GM10248 (cell line): ENCODE measurements around the gene TFCP2L1.

Experiments used
- CTCF ChIA-PET: fragments of 300-600 bp; sonication (Branson Sonifier 250); formaldehyde crosslinking; extraction: SDS; loops from one replicate; lab custom pipeline; 2021; ENCODE audit warnings: antibody characterized with exemption; lab: Yijun Ruan, JAX
- POLR2A ChIA-PET: fragments of 350-650 bp; sonication (Branson Sonifier 250); formaldehyde crosslinking; extraction: SDS; loops from one replicate; lab custom pipeline; 2020; ENCODE audit warnings: antibody characterized with exemption; lab: Yijun Ruan, JAX
- DNase-seq: peaks from one replicate; pipeline ENCODE4 v3.0.0; 2012; ENCODE audit errors: extremely low spot score
- TF ChIP-seq, protein P1 (sequence below): IDR thresholded peaks from 2 replicates; pipeline ENCODE4 v1.5.1; 2012; ENCODE audit warnings: mild to moderate bottlenecking, low read depth; ENCODE audit errors: extremely low read depth, missing control alignments, control extremely low read depth

Gene TFCP2L1

DNA sequence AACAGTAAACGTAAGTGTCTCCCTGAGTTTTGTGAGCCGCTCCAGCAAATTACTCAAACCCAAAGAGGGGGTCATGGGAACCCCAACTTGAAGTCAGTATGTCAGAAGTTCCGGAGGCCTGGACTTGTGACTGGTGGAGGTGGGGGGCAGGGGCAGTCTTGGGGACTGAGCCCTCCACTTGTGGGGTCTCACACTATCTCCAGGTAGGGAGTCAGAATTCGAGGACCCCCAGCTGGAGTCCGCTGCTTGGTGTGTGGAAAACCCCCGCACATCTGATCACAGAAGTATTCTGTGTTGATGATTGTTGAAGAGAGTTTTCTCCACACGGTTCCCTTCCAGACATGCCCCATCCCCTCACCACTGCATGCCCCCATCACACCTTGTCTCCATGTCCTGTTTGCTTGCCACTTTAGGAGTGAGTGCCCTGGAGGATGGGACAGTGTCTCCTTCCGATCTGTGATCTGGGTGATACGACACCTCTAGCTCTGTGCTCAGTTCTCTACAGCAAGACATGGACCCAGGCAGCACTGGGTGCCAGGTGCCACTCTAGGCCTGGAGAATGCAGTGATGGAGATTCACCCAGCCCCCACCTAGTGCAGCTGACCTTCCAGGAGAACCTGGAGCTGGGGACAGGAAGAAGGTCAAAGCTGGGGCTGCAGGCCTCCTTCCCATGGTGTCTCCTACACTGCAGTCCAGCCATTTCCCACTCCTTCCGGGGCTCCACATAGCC lies 85.6 kb downstream of the TFCP2L1 start:
- TF ChIP-seq, protein P1, sequence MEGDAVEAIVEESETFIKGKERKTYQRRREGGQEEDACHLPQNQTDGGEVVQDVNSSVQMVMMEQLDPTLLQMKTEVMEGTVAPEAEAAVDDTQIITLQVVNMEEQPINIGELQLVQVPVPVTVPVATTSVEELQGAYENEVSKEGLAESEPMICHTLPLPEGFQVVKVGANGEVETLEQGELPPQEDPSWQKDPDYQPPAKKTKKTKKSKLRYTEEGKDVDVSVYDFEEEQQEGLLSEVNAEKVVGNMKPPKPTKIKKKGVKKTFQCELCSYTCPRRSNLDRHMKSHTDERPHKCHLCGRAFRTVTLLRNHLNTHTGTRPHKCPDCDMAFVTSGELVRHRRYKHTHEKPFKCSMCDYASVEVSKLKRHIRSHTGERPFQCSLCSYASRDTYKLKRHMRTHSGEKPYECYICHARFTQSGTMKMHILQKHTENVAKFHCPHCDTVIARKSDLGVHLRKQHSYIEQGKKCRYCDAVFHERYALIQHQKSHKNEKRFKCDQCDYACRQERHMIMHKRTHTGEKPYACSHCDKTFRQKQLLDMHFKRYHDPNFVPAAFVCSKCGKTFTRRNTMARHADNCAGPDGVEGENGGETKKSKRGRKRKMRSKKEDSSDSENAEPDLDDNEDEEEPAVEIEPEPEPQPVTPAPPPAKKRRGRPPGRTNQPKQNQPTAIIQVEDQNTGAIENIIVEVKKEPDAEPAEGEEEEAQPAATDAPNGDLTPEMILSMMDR = no peak
- ChIA-PET POLR2A (no interaction called here), CTCF (interaction anchor here (1.2 kb wide), 1 partner anchor 86 kb away, joined by 3 read pairs; the partner anchor contains the start of gene TFCP2L1)
- DNase-seq = no peak

DNA sequence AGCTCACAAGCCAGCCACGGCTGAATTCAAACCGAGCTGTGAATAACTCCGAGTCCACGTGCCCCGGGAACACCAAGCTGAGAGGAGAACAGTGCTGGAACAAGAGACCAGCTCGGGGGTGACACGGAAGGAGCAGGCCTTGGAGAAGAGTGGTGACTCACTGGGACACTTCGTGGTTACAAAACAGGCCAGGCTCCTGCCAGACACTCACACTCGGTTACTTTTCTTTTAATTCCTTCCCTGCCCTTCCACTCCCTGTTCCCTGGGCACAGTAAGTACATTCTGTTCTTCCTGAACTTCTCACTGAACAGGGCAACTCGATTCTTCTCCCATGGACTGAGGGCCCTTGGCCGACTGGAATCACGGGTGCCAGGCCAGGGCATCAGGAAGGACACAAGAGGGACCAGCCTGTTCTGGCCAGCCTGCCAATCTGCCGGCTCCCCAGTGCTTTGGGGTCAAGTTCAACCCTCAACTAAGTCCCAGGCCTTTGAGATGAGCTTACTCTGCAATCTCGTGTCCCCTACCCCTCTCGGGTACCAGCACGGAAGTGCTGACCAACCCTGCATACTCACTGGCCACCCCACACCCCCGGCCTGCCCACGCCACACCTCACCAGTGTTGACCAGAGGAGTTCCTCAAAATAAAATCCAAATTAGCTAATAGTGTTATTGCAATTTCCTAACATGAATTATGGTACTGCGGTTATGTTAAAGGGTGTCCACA lies 87.5 kb downstream of the TFCP2L1 start:
- POLR2A ChIA-PET = no interaction called here

GRCh38 chr2:121196849-121197155 lies 88.2 kb downstream of the TFCP2L1 start:
- TF ChIP-seq, protein P1 = no peak
- ChIA-PET CTCF (interaction anchor here (1.1 kb wide), 1 partner anchor 117 kb away, joined by 3 read pairs; no protein-coding TSS in a partner anchor), POLR2A (no interaction called here)
- no peak for DNase-seq

More for the DNA sequence above, 87.5 kb downstream of the TFCP2L1 start:
- no peak for DNase-seq
- CTCF ChIA-PET = interaction anchor here (1.1 kb wide), 1 partner anchor 118 kb away, joined by 3 read pairs; no protein-coding TSS in a partner anchor
- TF ChIP-seq, protein P1 = no peak

DNA sequence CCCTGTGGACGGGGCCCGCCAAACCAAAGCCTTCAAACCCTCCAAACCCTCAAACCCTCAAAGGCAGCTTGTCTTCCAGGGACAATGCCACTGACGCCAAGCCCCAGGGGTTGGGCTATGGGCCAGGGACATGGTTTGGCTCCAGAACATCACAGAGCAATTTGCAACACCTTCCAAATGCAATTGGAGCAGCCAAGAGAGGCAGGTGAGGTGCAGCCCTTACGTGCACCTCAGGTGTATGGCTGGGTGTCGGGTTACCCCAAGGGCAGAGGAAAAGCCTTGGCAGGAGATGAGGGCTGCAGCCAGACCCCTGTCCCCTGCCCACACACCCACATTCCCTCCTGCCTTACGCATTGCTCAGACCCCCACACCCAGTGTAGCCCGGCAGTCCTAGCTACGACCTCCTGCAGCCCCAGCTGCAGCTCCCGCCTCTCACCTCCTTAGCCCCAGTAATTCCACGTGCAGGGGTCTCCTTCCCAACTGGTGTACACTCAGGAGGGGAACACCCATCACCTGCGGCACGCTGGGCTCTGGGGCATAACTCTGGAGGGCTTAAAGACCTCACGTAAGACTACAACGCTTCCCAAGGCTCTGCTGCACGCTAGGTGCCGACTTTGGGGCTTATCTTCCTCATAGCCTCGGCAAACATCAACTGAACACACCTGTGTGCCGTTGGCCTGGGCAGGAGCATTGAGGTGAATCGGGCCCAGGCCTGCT lies 88.7 kb downstream of the TFCP2L1 start:
- TF ChIP-seq, protein P1 = no peak
- ChIA-PET CTCF (interaction anchor here (1.1 kb wide), 1 partner anchor 116 kb away, joined by 3 read pairs; no protein-coding TSS in a partner anchor), POLR2A (no interaction called here)
- no peak for DNase-seq

DNA sequence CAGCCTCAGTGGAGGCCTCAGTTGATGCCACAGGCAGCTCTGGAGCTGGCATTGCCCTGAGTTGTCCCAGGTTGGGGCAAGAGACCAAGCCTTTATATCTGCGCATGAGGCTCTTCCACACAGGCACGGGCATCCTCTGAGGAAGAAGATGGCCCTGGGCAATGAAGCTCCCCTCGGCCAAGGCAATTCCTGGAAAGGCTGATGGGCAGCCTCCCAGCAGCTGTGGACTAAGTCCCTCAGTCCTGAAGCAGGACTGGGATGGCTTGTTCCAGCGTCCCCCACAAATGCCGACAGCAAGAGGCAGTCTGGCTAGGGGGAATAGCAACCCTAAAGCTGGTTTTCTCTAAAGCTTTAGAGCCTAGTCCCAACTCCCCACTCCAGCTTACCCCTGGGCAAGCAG lies 90.0 kb downstream of the TFCP2L1 start:
- ChIA-PET CTCF (no interaction called here), POLR2A (no interaction called here)
- no peak for DNase-seq
- TF ChIP-seq, protein P1 = no peak

DNA sequence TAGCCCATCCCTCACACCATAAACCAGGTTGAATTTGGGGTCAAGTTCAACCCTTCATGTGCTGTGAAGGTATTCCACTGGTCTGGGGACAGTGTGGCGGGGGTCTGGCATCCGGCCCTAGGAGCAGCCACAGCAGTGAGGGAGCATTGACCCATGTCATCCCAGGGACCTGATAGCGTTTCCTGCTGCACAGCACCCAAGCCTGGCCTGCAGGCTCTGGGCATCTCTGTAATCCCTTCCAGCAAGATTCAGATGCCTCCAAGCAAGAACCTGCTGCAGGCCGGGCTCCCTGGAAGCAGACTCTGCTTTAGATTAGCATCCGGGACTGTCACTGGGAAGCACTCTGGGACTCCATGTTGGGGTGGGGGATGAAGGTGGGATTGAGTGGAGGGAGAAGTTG lies 90.4 kb downstream of the TFCP2L1 start:
- POLR2A ChIA-PET = no interaction called here
- DNase-seq = no peak
- TF ChIP-seq, protein P1 = no peak
- CTCF ChIA-PET = no interaction called here
